Colonic mucosa (tissue), 4 donors: ENCODE measurements around the gene GPATCH4. TPM values are rescaled to one million over a fixed set of nuclear protein-coding genes. Genes with fewer than 3 reads are reported as not detected.

ENCODE experiments used
- DNase-seq: peaks from one replicate; pipeline ENCODE4 v3.0.0-alpha.2; 2020
- H3K27ac ChIP-seq: fragments of 200-600 bp; one replicate; pipeline ENCODE4 v1.8.0; 2021
- H3K27me3 ChIP-seq: fragments of 200-600 bp; one replicate; pipeline ENCODE4 v1.8.0; 2021
- H3K36me3 ChIP-seq: fragments of 200-600 bp; one replicate; pipeline ENCODE4 v1.8.0; 2021
- H3K4me1 ChIP-seq: fragments of 200-600 bp; one replicate; pipeline ENCODE4 v1.8.0; 2021; ENCODE audit warnings: mild to moderate bottlenecking
- H3K4me3 ChIP-seq: fragments of 200-600 bp; one replicate; pipeline ENCODE4 v1.8.0; 2021
- H3K9ac ChIP-seq, 2 donors: one replicate each; pipeline ENCODE4 v1.7.0; 2013; ENCODE audit warnings: control low read depth in 2 of 2, low read depth in 2 of 2, low read length in 2 of 2
- H3K9me3 ChIP-seq: fragments of 200-600 bp; one replicate; pipeline ENCODE4 v1.8.0; 2021
- CTCF ChIP-seq: fragments of 200-600 bp; IDR thresholded peaks from one replicate; pipeline ENCODE4 v1.8.0; 2022; ENCODE audit warnings: antibody characterized with exemption, mild to moderate bottlenecking
- intact Hi-C: fragments of 100-400 bp; cut with DNase I; formaldehyde crosslinking; loops from one replicate; pipeline ENCODE4 v1.14.1; 2022
- total RNA-seq, 2 donors: library from RNA; stranded (reverse); fragmentation: NEBNext Ultra II Directional in 1 of 2; extraction: Animal tissue kit (Norgen Biotek cat#: 25700) in 1 of 2; gene quantifications; one replicate each; pipeline ENCODE4 v1.2.1, GENCODE V29; 2021
- donor health status: healthy.
- donor health status: DM: no; HTN: no; CAD: no.
- donor health status: DM: no; HTN: no; CAD: no.

Gene GPATCH4
- total RNA-seq, result 10 to 100 TPM; 12.3 to 31.3 TPM

DNA sequence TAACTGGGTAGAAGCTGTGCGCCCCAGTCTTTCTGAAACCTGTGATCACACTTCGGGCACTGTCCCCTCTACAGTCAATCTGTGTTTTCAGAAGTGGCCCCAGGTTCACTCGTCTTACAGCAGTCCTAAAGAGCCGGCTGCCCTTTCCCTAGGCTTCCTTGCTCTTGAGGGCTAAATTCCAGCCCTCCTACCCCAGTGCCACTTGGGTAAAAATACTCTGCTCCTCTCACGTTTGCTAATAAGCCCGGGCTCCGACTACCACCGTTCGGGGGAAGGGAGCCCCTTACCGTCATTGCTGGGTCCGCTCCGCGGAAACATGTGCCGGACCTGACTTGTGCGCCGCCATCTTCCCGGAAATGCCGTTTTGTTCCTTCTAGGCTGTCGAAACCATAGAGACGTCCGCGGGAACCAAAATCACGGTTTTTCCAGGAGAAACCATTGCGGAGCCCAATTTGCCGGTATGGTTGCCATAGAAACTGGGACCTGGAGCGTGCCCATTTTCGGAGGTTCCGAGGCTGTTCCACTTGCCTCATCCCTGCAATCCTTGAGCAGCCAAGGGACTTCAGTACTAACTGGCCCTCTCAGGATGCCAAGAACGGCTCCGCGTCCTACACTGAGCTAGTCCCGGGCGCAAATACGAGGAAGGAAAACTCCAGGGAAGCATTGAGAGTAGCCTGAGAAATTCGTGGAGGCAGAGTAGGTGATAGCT, at the start of gene GPATCH4:
GPATCH4 (minus strand) TSS at position 358 of the 709 bp plus-strand sequence.
- peak within 1 kb of the TSS; percentile 58 for H3K27ac ChIP-seq
- no peaks in the 10 kb centered on the region for H3K9me3 ChIP-seq
- DNase-seq, result peak; percentile 83
- peak within 1 kb of the TSS; percentile 69 to 75 for H3K9ac ChIP-seq
- H3K4me3 ChIP-seq, result peak within 1 kb of the TSS; percentile 67
- H3K4me1 ChIP-seq, result peaks cover 5% of the 10 kb centered on the region
- intact Hi-C loops, result loop anchor here (5.0 kb wide), 1 partner anchor 149 kb away; no protein-coding TSS in a partner anchor
- no peak for TF ChIP-seq CTCF
- no peaks in the 10 kb centered on the region for H3K27me3 ChIP-seq
- H3K36me3 ChIP-seq, result no peaks in the 10 kb centered on the region

DNA sequence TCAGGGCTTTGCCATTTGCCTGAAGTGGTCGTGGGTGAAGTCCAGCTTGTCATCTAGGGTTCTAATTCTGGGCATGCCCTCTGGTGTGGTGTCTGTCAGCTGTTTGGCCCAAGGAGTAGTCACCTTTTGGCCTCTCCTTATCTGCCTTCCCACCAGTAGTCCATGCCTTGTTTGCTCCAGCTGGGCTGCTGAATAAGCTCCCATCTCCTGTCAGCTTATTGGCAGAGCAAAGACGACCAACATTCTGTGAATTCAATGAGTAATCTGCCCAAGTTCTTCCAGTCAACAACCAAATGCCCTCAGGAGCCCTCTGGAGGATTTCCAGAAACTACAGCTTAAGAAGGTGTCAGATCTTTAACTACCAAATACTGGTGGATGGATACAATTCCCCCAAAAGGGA, 47.7 kb upstream of the GPATCH4 start:
- Histone ChIP-seq H3K27me3 (no peaks in the 10 kb centered on the region), H3K9ac (no peak overlapping the region)

GRCh38 chr1:156648496-156648895, 47.2 kb upstream of the GPATCH4 start:
- TF ChIP-seq CTCF, result no peak
- DNase-seq, result no peak
- Histone ChIP-seq H3K27ac (no peak overlapping the region), H3K4me3 (no peak overlapping the region), H3K9ac (no peak overlapping the region), H3K36me3 (no peaks in the 10 kb centered on the region), H3K9me3 (no peaks in the 10 kb centered on the region), H3K4me1 (no peaks in the 10 kb centered on the region), H3K27me3 (no peaks in the 10 kb centered on the region)
- intact Hi-C loops, result no loop called here

More for the DNA sequence above, 47.7 kb upstream of the GPATCH4 start:
- no peak for DNase-seq
- H3K9me3 ChIP-seq, result no peaks in the 10 kb centered on the region
- intact Hi-C loops, result no loop called here
- no peaks in the 10 kb centered on the region for H3K36me3 ChIP-seq
- no peaks in the 10 kb centered on the region for H3K4me1 ChIP-seq
- no peak overlapping the region for H3K4me3 ChIP-seq
- TF ChIP-seq CTCF, result no peak
- no peak overlapping the region for H3K27ac ChIP-seq

- Histone ChIP-seq H3K27ac (no peak overlapping the region), H3K4me3 (no peak overlapping the region), H3K9me3 (no peaks in the 10 kb centered on the region), H3K4me1 (no peaks in the 10 kb centered on the region), H3K36me3 (no peaks in the 10 kb centered on the region), H3K9ac (no peak overlapping the region), H3K27me3 (peaks cover 3% of the 10 kb centered on the region)
- no peak for TF ChIP-seq CTCF
- intact Hi-C loops, result no loop called here
- DNase-seq, result no peak
Measured at GRCh38 chr1:156647351-156647750, 46.1 kb upstream of the GPATCH4 start.

DNA sequence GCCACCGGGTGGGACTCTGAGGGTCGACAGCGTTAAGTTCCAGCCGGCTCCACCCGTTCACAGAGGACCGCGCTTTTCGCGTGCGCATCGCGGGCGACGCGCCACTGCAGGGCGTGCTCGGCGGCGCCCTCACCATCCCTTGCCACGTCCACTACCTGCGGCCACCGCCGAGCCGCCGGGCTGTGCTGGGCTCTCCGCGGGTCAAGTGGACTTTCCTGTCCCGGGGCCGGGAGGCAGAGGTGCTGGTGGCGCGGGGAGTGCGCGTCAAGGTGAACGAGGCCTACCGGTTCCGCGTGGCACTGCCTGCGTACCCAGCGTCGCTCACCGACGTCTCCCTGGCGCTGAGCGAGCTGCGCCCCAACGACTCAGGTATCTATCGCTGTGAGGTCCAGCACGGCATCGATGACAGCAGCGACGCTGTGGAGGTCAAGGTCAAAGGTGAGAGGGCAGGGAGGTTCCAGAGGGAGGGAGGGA, 45.5 kb upstream of the GPATCH4 start:
- Histone ChIP-seq H3K36me3 (no peaks in the 10 kb centered on the region), H3K9me3 (no peaks in the 10 kb centered on the region), H3K27ac (no peak overlapping the region), H3K9ac (no peak overlapping the region), H3K27me3 (peaks cover 9% of the 10 kb centered on the region), H3K4me3 (no peak overlapping the region), H3K4me1 (no peaks in the 10 kb centered on the region)
- TF ChIP-seq CTCF, result no peak
- intact Hi-C loops, result no loop called here
- DNase-seq, result no peak
